Measurements from ENCODE around the gene LGALS3BP.

The LGALS3BP gene

DNA sequence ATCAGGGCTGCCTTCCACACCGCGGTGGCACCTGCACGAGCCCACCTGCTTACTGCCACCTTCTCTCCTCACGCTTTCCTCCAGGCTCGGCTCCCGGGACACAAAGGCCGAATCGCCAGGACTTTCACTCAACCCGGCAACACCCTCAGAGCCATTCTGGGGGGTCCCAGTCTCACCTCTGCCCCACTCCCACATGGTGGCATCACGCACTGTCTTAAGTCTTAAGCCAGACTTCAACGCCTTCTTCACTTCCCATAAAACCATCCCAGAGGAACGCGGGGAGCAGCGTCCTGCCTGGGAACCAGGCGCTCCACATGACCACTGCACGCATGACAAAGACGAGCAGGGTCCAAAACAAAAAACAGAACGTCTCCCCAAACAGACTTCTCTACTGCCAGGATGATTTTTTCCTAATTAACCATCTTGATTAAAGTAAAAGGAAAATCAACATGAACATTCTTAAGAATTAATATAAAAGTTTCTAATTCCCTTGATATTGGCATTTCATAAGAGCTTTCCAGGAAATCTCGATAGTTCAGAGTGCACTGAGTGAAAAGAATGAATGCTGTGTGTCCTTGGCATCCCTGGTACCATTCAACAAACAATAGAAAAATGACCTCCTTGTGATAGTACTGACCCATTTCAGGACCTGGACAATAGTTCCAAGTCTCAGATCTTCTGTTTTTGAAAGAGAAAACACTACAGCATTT, 27.2 kb upstream of the LGALS3BP start:
- no peak overlapping the region for H3K4me3 ChIP-seq (ENCODE audit: low read depth, low read length)
- no peak for DNase-seq (ENCODE audit: low read depth)

DNA sequence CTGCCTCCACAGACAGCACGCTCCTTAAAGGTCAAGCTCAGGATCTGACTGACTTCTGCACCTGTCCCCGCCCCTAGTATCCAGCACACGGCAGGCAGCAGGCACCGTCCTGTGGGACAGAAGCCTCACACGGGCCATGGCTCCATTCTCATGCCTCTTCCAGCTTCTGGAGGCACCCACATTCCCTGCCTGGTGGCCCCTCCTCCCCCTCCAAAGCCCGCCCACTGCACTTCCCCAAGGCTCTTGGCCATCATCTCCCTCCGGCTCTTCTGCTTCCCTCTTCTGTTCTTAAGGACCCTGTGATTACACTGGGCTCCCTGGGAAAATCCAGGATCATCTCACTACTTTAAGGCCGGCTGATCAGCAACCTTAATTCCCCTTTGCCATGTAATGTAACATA, 26.3 kb upstream of the LGALS3BP start:
- TF ChIP-seq, protein P1, sequence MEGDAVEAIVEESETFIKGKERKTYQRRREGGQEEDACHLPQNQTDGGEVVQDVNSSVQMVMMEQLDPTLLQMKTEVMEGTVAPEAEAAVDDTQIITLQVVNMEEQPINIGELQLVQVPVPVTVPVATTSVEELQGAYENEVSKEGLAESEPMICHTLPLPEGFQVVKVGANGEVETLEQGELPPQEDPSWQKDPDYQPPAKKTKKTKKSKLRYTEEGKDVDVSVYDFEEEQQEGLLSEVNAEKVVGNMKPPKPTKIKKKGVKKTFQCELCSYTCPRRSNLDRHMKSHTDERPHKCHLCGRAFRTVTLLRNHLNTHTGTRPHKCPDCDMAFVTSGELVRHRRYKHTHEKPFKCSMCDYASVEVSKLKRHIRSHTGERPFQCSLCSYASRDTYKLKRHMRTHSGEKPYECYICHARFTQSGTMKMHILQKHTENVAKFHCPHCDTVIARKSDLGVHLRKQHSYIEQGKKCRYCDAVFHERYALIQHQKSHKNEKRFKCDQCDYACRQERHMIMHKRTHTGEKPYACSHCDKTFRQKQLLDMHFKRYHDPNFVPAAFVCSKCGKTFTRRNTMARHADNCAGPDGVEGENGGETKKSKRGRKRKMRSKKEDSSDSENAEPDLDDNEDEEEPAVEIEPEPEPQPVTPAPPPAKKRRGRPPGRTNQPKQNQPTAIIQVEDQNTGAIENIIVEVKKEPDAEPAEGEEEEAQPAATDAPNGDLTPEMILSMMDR (IDR thresholded peaks at IDR 0.05; ENCODE audit: insufficient read depth, low read depth, low read length, missing control alignments): no peak
- DNase-seq (ENCODE audit: low read depth): no peak
- no peak overlapping the region for H3K4me3 ChIP-seq (ENCODE audit: low read depth, low read length)

More for the DNA sequence above, 27.2 kb upstream of the LGALS3BP start:
- TF ChIP-seq, protein P1 (IDR thresholded peaks at IDR 0.05; ENCODE audit: insufficient read depth, low read depth, low read length, missing control alignments): no peak

DNA sequence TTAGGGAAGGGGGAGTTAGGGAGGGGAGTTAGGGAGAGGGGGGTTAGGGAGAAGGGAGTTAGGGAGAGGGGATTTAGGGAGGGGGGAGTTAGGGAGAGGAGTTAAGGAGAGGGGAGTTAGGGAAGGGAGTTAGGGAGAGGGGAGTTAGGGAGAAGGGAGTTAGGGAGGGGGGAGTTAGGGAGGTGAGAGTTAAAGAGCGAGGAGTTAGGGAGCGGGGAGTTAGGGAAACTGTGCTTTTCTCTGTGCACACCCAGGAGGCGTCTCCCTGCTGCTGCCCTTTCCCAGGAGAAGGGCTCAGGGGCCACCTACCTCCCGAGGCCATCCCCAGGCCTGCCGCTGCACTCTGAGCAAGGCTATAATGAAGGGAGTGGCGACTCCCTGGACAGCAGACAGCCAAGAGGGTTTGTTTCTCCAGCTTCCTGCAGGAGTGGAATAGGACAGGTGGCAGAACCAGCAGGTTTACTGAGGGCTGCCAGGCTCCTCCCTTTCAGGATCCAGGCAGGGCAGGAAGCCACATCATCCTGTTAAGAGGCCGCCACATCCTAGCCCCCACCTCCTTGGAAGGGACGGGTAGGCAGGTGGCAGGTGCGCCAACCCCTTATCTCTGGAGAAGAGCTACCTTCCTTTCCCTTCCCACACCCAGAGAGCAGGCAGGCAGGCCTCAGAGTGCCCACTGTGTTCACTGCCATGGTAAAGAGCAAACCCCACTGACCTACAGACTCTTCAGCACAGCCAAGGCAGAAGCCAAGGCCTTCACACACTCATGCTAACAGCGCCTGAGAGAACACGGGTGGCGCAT, 25.5 kb upstream of the LGALS3BP start:
- TF ChIP-seq, protein P1 (IDR thresholded peaks at IDR 0.05; ENCODE audit: insufficient read depth, low read depth, low read length, missing control alignments): no peak
- no peak overlapping the region for H3K4me3 ChIP-seq (ENCODE audit: low read depth, low read length)

DNA sequence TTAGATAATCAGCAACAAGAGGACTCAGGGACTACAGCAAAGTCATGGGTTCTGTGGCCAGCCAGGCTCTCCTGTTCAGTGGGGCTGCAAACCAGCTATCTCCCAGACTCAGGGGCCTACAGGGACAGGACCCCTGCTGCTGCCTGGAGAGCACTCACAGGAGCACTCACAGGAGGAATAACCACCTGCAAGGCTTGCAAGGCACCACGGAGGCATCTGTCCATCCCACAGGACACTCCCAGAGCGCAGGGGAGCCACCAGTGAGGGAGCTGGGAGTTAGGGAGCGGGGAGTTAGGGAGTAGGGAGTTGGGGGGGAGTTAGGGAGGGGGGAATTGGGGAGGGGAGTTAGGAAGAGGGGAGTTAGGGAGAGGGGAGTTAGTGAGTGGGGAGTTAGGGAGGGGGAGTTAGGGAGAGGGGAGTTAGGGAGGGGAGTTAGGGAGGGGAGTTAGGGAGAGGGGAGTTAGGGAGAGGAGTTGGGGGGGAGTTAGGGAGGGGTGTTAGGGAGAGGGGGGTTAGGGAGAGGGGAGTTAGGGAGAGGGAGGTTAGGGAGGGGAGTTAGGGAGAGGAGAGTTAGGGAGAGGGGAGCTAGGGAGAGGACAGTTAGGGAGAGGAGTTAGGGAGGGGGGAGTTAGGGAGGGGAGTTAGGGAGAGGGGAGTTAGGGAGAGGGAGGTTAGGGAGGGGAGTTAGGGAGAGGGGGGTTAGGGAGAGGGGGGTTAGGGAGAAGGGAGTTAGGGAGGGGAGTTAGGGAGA, 24.1 kb upstream of the LGALS3BP start:
- DNase-seq (ENCODE audit: low read depth): no peak
- TF ChIP-seq, protein P1 (IDR thresholded peaks at IDR 0.05; ENCODE audit: insufficient read depth, low read depth, low read length, missing control alignments): no peak
- no peak overlapping the region for H3K4me3 ChIP-seq (ENCODE audit: low read depth, low read length)

More for the DNA sequence above, 25.5 kb upstream of the LGALS3BP start:
- DNase-seq (ENCODE audit: low read depth): no peak

DNA sequence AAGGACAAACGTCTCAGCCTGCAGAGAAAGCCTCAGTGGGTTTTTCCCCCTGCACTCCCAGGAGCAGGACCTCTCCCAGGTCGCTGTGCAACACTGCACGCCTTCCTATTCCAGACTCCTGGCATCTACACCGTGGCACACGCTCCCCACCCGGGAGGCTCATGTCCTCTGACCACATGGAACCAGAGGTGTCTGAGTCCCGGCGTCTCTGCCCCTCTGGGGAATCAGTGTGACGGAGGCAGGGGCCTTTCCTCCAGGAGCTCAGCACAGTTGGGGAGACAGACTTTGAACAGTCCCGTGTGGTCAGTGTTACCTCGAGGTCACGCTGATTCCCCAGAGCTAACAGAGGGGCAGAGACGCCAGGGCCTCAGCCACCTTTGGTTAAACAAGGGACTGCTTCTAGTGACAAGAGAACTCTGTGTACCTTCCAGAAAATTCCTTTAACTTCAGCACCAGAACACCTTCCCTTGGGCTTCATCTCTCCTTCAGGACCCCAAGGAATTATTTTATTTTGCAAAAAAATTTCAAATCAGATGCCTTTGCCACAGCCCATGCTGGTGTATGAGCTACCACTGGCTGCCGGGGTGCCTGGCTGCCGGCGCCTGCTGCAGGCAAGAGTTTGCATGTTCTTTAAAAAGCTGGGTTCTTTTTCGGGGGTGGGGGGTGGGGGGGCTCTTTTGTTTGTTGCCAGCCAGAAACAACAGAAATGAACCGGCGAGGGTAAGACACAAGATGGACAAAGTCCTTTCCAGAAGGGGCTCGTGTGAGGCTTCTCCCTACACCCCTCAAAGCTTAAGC, 23.3 kb upstream of the LGALS3BP start:
- TF ChIP-seq, protein P1 (IDR thresholded peaks at IDR 0.05; ENCODE audit: insufficient read depth, low read depth, low read length, missing control alignments): no peak
- no peak overlapping the region for H3K4me3 ChIP-seq (ENCODE audit: low read depth, low read length)
- DNase-seq (ENCODE audit: low read depth): no peak

DNA sequence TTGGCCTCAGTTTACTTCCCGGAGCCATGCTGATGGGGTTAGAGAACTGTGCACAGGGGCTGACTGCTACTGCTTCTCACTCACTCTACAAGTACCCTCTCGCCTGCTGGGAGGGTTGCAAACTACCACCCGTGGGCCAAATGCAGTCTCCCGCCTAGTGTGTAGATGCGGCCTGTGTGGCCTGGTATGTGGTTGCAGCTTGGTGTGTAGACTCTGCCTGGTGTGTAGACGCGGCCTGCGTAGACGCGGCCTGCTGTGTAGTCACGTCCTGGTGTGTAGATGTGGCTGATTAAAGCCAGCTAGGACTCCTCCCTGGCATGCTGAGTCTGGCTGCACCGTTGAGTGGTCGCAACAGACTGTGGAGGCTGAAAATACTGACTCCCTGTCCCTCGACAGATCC, 22.6 kb upstream of the LGALS3BP start:
- DNase-seq (ENCODE audit: low read depth): no peak
- TF ChIP-seq, protein P1 (IDR thresholded peaks at IDR 0.05; ENCODE audit: insufficient read depth, low read depth, low read length, missing control alignments): no peak
- no peak overlapping the region for H3K4me3 ChIP-seq (ENCODE audit: low read depth, low read length)

All from GM12865 (cell line).